Measurements from ENCODE around the gene CAB39.

DNA sequence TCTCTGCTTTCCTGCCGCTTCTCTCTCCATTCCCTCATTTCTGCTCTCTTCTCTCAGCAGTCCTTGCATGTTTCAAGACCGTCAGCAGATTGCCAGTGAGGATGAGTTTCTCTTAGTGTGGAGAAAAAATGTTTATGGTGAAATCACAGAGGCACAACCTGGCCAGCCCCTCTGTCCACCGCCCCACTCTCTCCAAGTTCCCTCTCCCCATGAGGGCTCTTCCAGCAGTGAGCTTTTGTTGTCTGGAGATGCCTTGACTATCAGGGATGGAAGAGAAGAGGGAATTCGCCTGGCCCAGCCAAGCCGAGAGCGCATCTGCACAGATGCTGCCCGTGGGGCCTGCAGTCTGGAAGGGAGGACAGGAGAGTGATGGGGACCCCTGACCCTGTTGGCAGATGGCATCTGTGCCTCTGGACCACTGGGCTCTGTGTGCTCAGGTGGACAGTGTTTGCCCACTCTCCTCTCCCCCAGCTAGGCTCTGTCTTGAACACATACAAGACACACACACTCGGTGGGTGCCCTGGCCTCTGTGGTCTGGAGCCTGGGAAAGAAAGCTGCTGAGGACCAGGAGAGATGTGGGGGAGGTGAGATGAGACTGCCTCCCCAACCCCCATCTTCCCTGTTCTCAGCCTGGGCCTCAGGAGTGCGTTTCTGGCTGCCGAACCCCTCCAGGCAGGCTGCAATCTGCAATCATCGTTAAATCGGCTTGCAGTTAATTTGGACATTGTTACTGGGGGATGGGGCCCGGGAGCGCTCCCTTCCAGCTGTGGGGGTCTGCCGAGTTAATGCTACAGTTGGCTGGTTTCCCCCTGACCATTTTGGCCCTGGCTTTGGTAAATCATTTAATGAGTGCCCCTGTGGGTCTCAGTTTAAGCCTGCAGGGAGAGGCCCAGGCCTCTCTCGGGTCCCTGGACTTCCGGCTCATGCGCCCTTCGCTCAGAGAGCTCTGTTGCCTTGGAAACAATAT is 156.6 kb downstream of the CAB39 start:
- TF ChIP-seq, protein P1, sequence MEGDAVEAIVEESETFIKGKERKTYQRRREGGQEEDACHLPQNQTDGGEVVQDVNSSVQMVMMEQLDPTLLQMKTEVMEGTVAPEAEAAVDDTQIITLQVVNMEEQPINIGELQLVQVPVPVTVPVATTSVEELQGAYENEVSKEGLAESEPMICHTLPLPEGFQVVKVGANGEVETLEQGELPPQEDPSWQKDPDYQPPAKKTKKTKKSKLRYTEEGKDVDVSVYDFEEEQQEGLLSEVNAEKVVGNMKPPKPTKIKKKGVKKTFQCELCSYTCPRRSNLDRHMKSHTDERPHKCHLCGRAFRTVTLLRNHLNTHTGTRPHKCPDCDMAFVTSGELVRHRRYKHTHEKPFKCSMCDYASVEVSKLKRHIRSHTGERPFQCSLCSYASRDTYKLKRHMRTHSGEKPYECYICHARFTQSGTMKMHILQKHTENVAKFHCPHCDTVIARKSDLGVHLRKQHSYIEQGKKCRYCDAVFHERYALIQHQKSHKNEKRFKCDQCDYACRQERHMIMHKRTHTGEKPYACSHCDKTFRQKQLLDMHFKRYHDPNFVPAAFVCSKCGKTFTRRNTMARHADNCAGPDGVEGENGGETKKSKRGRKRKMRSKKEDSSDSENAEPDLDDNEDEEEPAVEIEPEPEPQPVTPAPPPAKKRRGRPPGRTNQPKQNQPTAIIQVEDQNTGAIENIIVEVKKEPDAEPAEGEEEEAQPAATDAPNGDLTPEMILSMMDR (IDR thresholded peaks at IDR 0.05) = no peak
- TF ChIP-seq ZFX (IDR thresholded peaks at IDR 0.05; ENCODE audit: borderline replicate concordance) = no peak
